GM12875 (cell line): ENCODE measurements around the gene FOLR3.

Experiments used
- H3K4me3 ChIP-seq: one replicate; pipeline ENCODE4 v1.5.1; 2011; ENCODE audit warnings: low read depth, low read length, control low read depth
- TF ChIP-seq, protein P1 (sequence below): IDR thresholded peaks from 2 replicates; pipeline ENCODE4 v1.5.1; 2011; ENCODE audit warnings: low read depth, mild to moderate bottlenecking, control low read depth, inconsistent platforms, low read length, moderate library complexity, borderline replicate concordance; ENCODE audit not compliant: insufficient read depth

Gene FOLR3

DNA sequence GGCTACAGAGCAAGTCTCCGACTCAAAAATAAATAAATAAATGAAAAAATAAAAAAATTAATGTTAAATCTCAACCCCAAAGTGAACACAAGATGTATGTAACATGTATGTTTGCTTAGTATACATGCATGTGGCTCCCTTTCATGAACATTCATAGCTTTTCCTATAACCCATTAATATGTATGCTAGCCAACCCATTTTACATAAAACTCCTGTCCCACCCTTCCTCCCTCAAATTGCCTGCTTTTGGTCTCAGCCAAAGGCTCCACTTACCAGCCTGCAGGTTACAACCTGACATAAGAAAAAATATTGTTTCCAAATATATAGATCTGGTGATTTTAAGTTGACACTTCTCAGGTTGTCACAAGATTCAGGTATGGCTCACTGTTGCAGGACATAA is 52.7 kb downstream of the FOLR3 start:
- no peak overlapping the region for H3K4me3 ChIP-seq
- TF ChIP-seq, protein P1, sequence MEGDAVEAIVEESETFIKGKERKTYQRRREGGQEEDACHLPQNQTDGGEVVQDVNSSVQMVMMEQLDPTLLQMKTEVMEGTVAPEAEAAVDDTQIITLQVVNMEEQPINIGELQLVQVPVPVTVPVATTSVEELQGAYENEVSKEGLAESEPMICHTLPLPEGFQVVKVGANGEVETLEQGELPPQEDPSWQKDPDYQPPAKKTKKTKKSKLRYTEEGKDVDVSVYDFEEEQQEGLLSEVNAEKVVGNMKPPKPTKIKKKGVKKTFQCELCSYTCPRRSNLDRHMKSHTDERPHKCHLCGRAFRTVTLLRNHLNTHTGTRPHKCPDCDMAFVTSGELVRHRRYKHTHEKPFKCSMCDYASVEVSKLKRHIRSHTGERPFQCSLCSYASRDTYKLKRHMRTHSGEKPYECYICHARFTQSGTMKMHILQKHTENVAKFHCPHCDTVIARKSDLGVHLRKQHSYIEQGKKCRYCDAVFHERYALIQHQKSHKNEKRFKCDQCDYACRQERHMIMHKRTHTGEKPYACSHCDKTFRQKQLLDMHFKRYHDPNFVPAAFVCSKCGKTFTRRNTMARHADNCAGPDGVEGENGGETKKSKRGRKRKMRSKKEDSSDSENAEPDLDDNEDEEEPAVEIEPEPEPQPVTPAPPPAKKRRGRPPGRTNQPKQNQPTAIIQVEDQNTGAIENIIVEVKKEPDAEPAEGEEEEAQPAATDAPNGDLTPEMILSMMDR = no peak
